GM12878 (cell line): Measurements from ENCODE around the gene HIRA. TPM values are rescaled to one million over a fixed set of nuclear protein-coding genes. Genes with fewer than 3 reads are reported as not detected.

Experiments used
- ATAC-seq: fragments of 200-7000 bp; cut with Tn5 transposase; 3 replicates; pipeline ENCODE4 v1.9.1; 2020; ENCODE audit warnings: mild to moderate bottlenecking, moderate library complexity
- BruUV-seq: library from RNA; stranded (reverse); fragments of 400-500 nt; replicated peaks from 2 replicates; lab custom pipeline; 2021; lab: Mats Ljungman, UMichigan
- CTCF ChIA-PET: fragments of 300-600 bp; sonication (Branson Sonifier 250); formaldehyde crosslinking; extraction: SDS; loops from one replicate; lab custom pipeline; 2021; ENCODE audit warnings: inconsistent platforms; lab: Yijun Ruan, JAX
- POLR2A ChIA-PET: fragments of 350-600 bp; formaldehyde crosslinking; extraction: SDS; loops from one replicate; lab custom pipeline; 2021; ENCODE audit warnings: inconsistent platforms; lab: Charles Lee
- RAD21 ChIA-PET: fragments of 300-600 bp; sonication (Branson Sonifier 250); formaldehyde crosslinking; loops from one replicate; lab custom pipeline; 2023; ENCODE audit warnings: antibody characterized with exemption; ENCODE audit not compliant: unreplicated experiment; lab: Charles Lee
- SMC1A ChIA-PET: fragments of 300-600 bp; sonication (Branson Sonifier 250); formaldehyde crosslinking; loops from one replicate; lab custom pipeline; 2023; ENCODE audit not compliant: unreplicated experiment, uncharacterized antibody; lab: Charles Lee
- DNase-seq: peaks from one replicate; pipeline ENCODE4 v3.0.0-alpha.2; 2011; ENCODE audit warnings: low read depth, low spot score
- FAIRE-seq: peaks from 3 replicates; lab custom pipeline; 2011; peaks lifted over from hg19 to GRCh38; lab: Jason Lieb, UNC
- H2AFZ ChIP-seq: 2 replicates; pipeline ENCODE4 v1.6.0; 2011; ENCODE audit warnings: low read depth, low read length, control low read depth; ENCODE audit not compliant: control insufficient read depth
- H3K27ac ChIP-seq: 2 replicates; pipeline ENCODE4 v1.5.1; 2011; ENCODE audit warnings: control low read depth; ENCODE audit not compliant: control insufficient read depth, insufficient read depth
- H3K27me3 ChIP-seq, 2 experiments: replicated peaks in 1 of 2; 2 replicates each; pipeline versions ENCODE4 v1.6.0 to v1.6.1; 2011; ENCODE audit warnings: low read length in 1 of 2; ENCODE audit not compliant: control insufficient read depth in 2 of 2, insufficient read depth in 2 of 2
- H3K36me3 ChIP-seq, 2 experiments: 2 replicates each; pipeline ENCODE4 v1.5.1; 2011; ENCODE audit warnings: low read length in 1 of 2; ENCODE audit not compliant: control insufficient read depth in 2 of 2, insufficient read depth in 2 of 2
- H3K4me1 ChIP-seq: 2 replicates; pipeline ENCODE4 v1.6.1; 2011; ENCODE audit warnings: mild to moderate bottlenecking, low read length, moderate library complexity, mixed read lengths; ENCODE audit not compliant: control insufficient read depth, insufficient read depth
- H3K4me2 ChIP-seq: 2 replicates; pipeline ENCODE4 v1.6.0; 2011; ENCODE audit warnings: control low read depth; ENCODE audit not compliant: control insufficient read depth, insufficient read depth
- H3K4me3 ChIP-seq: fragments of 200-600 bp; sonication (generic); 2 replicates; pipeline ENCODE4 v1.5.1; 2016
- H3K79me2 ChIP-seq: 2 replicates; pipeline ENCODE4 v1.6.0; 2011; ENCODE audit warnings: low read length; ENCODE audit not compliant: control insufficient read depth, insufficient read depth
- H3K9ac ChIP-seq: 2 replicates; pipeline ENCODE4 v1.8.0; 2011; ENCODE audit warnings: low read length, control low read depth, mixed read lengths; ENCODE audit not compliant: control insufficient read depth, insufficient read depth
- H3K9me3 ChIP-seq: replicated peaks from 3 replicates; pipeline ENCODE4 v1.5.1; 2011; ENCODE audit warnings: mild to moderate bottlenecking, low read length; ENCODE audit not compliant: control insufficient read depth, insufficient read depth
- H4K20me1 ChIP-seq: 2 replicates; pipeline ENCODE4 v1.6.0; 2011; ENCODE audit not compliant: control insufficient read depth, insufficient read depth
- CREB1 ChIP-seq: IDR thresholded peaks from 2 replicates; pipeline ENCODE4 v1.6.1; 2012; ENCODE audit warnings: low read depth, mild to moderate bottlenecking, inconsistent platforms
- ELK1 ChIP-seq: IDR thresholded peaks from 2 replicates; pipeline ENCODE4 v1.6.1; 2012; ENCODE audit warnings: low read depth, low read length, improper control_type of control experiment
- MYB ChIP-seq: fragments of 150-350 bp; IDR thresholded peaks from 2 replicates; pipeline ENCODE4 v1.6.1; 2014; ENCODE audit warnings: mild to moderate bottlenecking, low read depth, low read length, borderline replicate concordance
- RAD21 ChIP-seq: IDR thresholded peaks from 2 replicates; pipeline ENCODE4 v1.6.1; 2011; ENCODE audit warnings: mild to moderate bottlenecking, low read depth, low read length, moderate library complexity; ENCODE audit not compliant: insufficient read depth
- RB1 ChIP-seq: fragments of 450-650 bp; formaldehyde crosslinking; IDR thresholded peaks from 2 replicates; pipeline ENCODE4 v1.6.1; 2017; ENCODE audit warnings: mild to moderate bottlenecking, borderline replicate concordance
- RBBP5 ChIP-seq: fragments of 200-600 bp; sonication (generic); conservative IDR thresholded peaks from 2 replicates; pipeline ENCODE4 v1.6.1; 2016
- RFX5 ChIP-seq: IDR thresholded peaks from 2 replicates; pipeline ENCODE4 v1.6.1; 2011; ENCODE audit warnings: low read depth, low read length, improper control_type of control experiment
- SMC3 ChIP-seq: IDR thresholded peaks from 2 replicates; pipeline ENCODE4 v1.6.1; 2011; ENCODE audit warnings: low read length, improper control_type of control experiment, borderline replicate concordance
- USF1 ChIP-seq: IDR thresholded peaks from 2 replicates; pipeline ENCODE4 v1.6.1; 2011; ENCODE audit warnings: borderline replicate concordance, low read depth, mild to moderate bottlenecking, moderate library complexity, mixed read lengths, low read length; ENCODE audit not compliant: insufficient read depth; ENCODE audit errors: extremely low read length
- WGBS: methylation state at CpG from one replicate; pipeline ENCODE4 v1.1.6; 2016; ENCODE audit warnings: low lambda C conversion rate; ENCODE audit not compliant: insufficient replicate concordance, insufficient coverage; ENCODE audit errors: missing lambda C conversion rate; 5-methylcytosine and 5-hydroxymethylcytosine counted together
- in situ Hi-C: fragments of 300-500 bp; cut with MboI; formaldehyde crosslinking; loops from 9 replicates; pipeline ENCODE4 v1.14.3; 2018; ENCODE audit warnings: mixed read lengths
- intact Hi-C: fragments of 100-400 bp; cut with micrococcal nuclease; formaldehyde crosslinking; loops from one replicate; pipeline ENCODE4 v1.14.2; 2022; ENCODE audit not compliant: unreplicated experiment
- polyA plus RNA-seq, 11 experiments: library from polyadenylated mRNA; depleted of rRNA in 4 of 11; unstranded in 6 of 11; stranded (reverse) in 5 of 11; fragments of >200 nt; fragmentation: Nextera tagmentation in 4 of 11; fragmentation: Illumina TruSeq in 1 of 11; extraction: Ambion mirVana in 4 of 11; extraction: Trizol in 1 of 11; gene quantifications; 1 replicate in 1 of 11; 2 replicates in 10 of 11; pipeline versions ENCODE4 v1.2.1 to v1.2.3, GENCODE V29; 2011 to 2016; ENCODE audit warnings: inconsistent platforms in 2 of 11, missing spikeins in 2 of 11, low read depth in 1 of 11
- total RNA-seq, 4 experiments: library from RNA; depleted of rRNA in 3 of 4; stranded (reverse); fragments of >200 nt in 3 of 4; fragmentation: Illumina TruSeq in 1 of 4; extraction: Trizol in 1 of 4; gene quantifications; 2 replicates each; pipeline versions ENCODE4 v1.2.1 to v1.2.3, GENCODE V29; 2013 to 2021
- TF ChIP-seq, protein P1 (sequence below): fragments of 450-650 bp; IDR thresholded peaks from 2 replicates; pipeline ENCODE4 v1.6.1; 2017; ENCODE audit warnings: antibody characterized with exemption, mild to moderate bottlenecking, moderate library complexity
- TF ChIP-seq, protein P2 (sequence below): IDR thresholded peaks from 2 replicates; pipeline ENCODE4 v1.6.1; 2012; ENCODE audit warnings: low read depth, low read length, improper control_type of control experiment

HIRA gene
- total and polyA plus RNA-seq, 10 of the 15 experiments (the other 5 are each of a cell fraction or from before 2014, with no cell fraction given), result 0.34 to 32.7 (median 14.5) TPM

DNA sequence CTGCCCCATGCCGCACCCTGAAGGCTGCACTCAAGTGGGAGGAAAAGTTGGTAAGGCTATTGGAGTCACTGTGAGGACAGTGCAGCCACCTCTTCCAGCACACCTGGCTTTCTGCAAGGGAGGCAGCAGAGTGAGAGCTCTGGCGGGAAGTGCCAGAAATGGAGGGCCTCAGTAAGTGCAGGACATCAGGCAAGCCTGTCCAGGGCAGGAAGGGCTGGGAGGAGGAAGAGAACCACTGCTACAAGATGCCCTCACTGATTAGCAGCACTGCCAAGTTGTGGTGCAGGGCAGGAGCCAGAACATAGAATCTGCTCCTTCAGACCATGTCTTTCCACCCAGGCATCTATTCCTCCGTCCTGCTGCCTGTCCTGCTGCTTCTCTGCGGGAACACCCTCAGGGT is 78.8 kb downstream of the HIRA start:
- Histone ChIP-seq H3K79me2 (no peaks in the 10 kb centered on the region), H4K20me1 (no peaks in the 10 kb centered on the region; the same call in 1 of the 2 replicates), H3K4me2 (no peak overlapping the region), H2AFZ (no peak overlapping the region), H3K36me3 (peaks cover 34 to 38% of the 10 kb centered on the region in 2 experiments), H3K27me3 (no peaks in the 10 kb centered on the region), H3K4me3 (no peak overlapping the region), H3K27ac (no peak overlapping the region), H3K4me1 (no peaks in the 10 kb centered on the region), H3K9ac (no peak overlapping the region), H3K9me3 (no peaks in the 10 kb centered on the region)
- no peak for DNase-seq
- POLR2A ChIA-PET, result no interaction called here
- intact Hi-C loops (no loop called here), in situ Hi-C loops (no loop called here)
- RAD21 ChIA-PET, result no interaction called here
- TF ChIP-seq RB1 (no peak), RAD21 (no peak), SMC3 (no peak), RBBP5 (no peak), RFX5 (no peak), MYB (no peak), ELK1 (no peak), USF1 (no peak), CREB1 (no peak)
- TF ChIP-seq, protein P1, sequence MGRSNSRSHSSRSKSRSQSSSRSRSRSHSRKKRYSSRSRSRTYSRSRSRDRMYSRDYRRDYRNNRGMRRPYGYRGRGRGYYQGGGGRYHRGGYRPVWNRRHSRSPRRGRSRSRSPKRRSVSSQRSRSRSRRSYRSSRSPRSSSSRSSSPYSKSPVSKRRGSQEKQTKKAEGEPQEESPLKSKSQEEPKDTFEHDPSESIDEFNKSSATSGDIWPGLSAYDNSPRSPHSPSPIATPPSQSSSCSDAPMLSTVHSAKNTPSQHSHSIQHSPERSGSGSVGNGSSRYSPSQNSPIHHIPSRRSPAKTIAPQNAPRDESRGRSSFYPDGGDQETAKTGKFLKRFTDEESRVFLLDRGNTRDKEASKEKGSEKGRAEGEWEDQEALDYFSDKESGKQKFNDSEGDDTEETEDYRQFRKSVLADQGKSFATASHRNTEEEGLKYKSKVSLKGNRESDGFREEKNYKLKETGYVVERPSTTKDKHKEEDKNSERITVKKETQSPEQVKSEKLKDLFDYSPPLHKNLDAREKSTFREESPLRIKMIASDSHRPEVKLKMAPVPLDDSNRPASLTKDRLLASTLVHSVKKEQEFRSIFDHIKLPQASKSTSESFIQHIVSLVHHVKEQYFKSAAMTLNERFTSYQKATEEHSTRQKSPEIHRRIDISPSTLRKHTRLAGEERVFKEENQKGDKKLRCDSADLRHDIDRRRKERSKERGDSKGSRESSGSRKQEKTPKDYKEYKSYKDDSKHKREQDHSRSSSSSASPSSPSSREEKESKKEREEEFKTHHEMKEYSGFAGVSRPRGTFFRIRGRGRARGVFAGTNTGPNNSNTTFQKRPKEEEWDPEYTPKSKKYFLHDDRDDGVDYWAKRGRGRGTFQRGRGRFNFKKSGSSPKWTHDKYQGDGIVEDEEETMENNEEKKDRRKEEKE, result no peak
- TF ChIP-seq, protein P2, sequence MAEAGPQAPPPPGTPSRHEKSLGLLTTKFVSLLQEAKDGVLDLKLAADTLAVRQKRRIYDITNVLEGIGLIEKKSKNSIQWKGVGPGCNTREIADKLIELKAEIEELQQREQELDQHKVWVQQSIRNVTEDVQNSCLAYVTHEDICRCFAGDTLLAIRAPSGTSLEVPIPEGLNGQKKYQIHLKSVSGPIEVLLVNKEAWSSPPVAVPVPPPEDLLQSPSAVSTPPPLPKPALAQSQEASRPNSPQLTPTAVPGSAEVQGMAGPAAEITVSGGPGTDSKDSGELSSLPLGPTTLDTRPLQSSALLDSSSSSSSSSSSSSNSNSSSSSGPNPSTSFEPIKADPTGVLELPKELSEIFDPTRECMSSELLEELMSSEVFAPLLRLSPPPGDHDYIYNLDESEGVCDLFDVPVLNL, result no peak
- SMC1A ChIA-PET, result no interaction called here
- no TSS peak for BruUV-seq
- ATAC-seq, result no peak
- 98% methylated on average over 4 of the region's 4 CpGs for WGBS
- no peak for FAIRE-seq
- CTCF ChIA-PET, result no interaction called here
